Activated T-helper 9 cell treated with anti-CD3 and anti-CD28 coated beads, Interleukin-2, amount 50 U/mL, for 16 hours (primary cell): ENCODE measurements around the gene ULK3.
A peak's percentile ranks its signal among the peaks of the same experiment; 100 is the strongest.

Source experiments
- DNase-seq: peaks from one replicate; pipeline ENCODE4 v3.0.0-alpha.2; 2020; ENCODE audit warnings: low read depth

Gene ULK3

GRCh38 chr15:74798388-74799254 lies 44.3 kb downstream of the ULK3 start:
- no peak for DNase-seq

GRCh38 chr15:74795966-74796625 lies 46.9 kb downstream of the ULK3 start:
- DNase-seq: no peak

- DNase-seq: no peak
These were observed 48.0 kb downstream of the ULK3 start for GRCh38 chr15:74794970-74795349.

GRCh38 chr15:74794248-74794969 lies 48.5 kb downstream of the ULK3 start:
- DNase-seq: no peak

GRCh38 chr15:74793135-74794028 lies 49.6 kb downstream of the ULK3 start:
- peak; percentile 64 for DNase-seq

- DNase-seq: no peak
These were observed 50.5 kb downstream of the ULK3 start for GRCh38 chr15:74792227-74793016.

- DNase-seq: no peak
These were observed 51.3 kb downstream of the ULK3 start for GRCh38 chr15:74791667-74792066.

- DNase-seq: no peak
These were observed 51.9 kb downstream of the ULK3 start for GRCh38 chr15:74791007-74791406.

- DNase-seq: peak; percentile 30
These were observed 52.7 kb downstream of the ULK3 start for GRCh38 chr15:74790080-74790916.

GRCh38 chr15:74789741-74790079 lies 53.2 kb downstream of the ULK3 start:
- no peak for DNase-seq

GRCh38 chr15:74789171-74789631 lies 53.8 kb downstream of the ULK3 start:
- DNase-seq: no peak

GRCh38 chr15:74788683-74789151 lies 54.2 kb downstream of the ULK3 start:
- no peak for DNase-seq

GRCh38 chr15:74788042-74788682 lies 54.8 kb downstream of the ULK3 start:
- no peak for DNase-seq

GRCh38 chr15:74787251-74788041 lies 55.5 kb downstream of the ULK3 start:
- DNase-seq: peak; percentile 85

- no peak for DNase-seq
These were observed 56.3 kb downstream of the ULK3 start for GRCh38 chr15:74786551-74787165.
